ENCODE measurements around the gene GTF3C1. TPM values are rescaled to one million over a fixed set of nuclear protein-coding genes. Genes with fewer than 3 reads are reported as not detected.

GTF3C1 gene
- total RNA-seq, 1 donor from 2014 or later: 69.2 TPM

- DNase-seq (ENCODE audit: low spot score): peak; percentile 17
- Mint-ChIP-seq H3K27me3 (ENCODE audit: low read depth) (no peaks in the 10 kb centered on the region), H3K27ac (ENCODE audit: unreplicated experiment) (no peak overlapping the region), H3K4me3 (ENCODE audit: unreplicated experiment) (no peak overlapping the region), H3K36me3 (ENCODE audit: low read depth) (peaks cover 1% of the 10 kb centered on the region), H3K9me3 (ENCODE audit: low read depth) (no peaks in the 10 kb centered on the region), H3K4me1 (ENCODE audit: low read depth) (peaks cover 25% of the 10 kb centered on the region)
- TF ChIP-seq CTCF (IDR thresholded peaks at IDR 0.05): no peak
These were observed 120.3 kb downstream of the GTF3C1 start for GRCh38 chr16:27429330-27429871.

- Mint-ChIP-seq H3K36me3 (ENCODE audit: low read depth) (peaks cover 2% of the 10 kb centered on the region), H3K4me1 (ENCODE audit: low read depth) (peaks cover 24% of the 10 kb centered on the region), H3K4me3 (ENCODE audit: unreplicated experiment) (no peak overlapping the region), H3K9me3 (ENCODE audit: low read depth) (peaks cover 2% of the 10 kb centered on the region), H3K27ac (ENCODE audit: unreplicated experiment) (no peak overlapping the region), H3K27me3 (ENCODE audit: low read depth) (no peaks in the 10 kb centered on the region)
- peak; percentile 26 for TF ChIP-seq CTCF (IDR thresholded peaks at IDR 0.05)
- DNase-seq (ENCODE audit: low spot score): peak; percentile 50
These were observed 121.5 kb downstream of the GTF3C1 start for GRCh38 chr16:27428026-27428785.

GRCh38 chr16:27427538-27427937, 122.2 kb downstream of the GTF3C1 start:
- TF ChIP-seq CTCF (IDR thresholded peaks at IDR 0.05): no peak

GRCh38 chr16:27426423-27427408, 123.0 kb downstream of the GTF3C1 start:
- DNase-seq (ENCODE audit: low spot score): peak; percentile 66
- no peaks in the 10 kb centered on the region for H3K27me3 Mint-ChIP-seq (ENCODE audit: low read depth)
- TF ChIP-seq CTCF (IDR thresholded peaks at IDR 0.05): no peak
- peaks cover 9% of the 10 kb centered on the region for H3K4me1 Mint-ChIP-seq (ENCODE audit: low read depth)
- H3K4me3 Mint-ChIP-seq (ENCODE audit: unreplicated experiment): no peak overlapping the region
- H3K27ac Mint-ChIP-seq (ENCODE audit: unreplicated experiment): peak overlapping the region; percentile 66
- H3K9me3 Mint-ChIP-seq (ENCODE audit: low read depth): peaks cover 11% of the 10 kb centered on the region
- H3K36me3 Mint-ChIP-seq (ENCODE audit: low read depth): peaks cover 9% of the 10 kb centered on the region

More at GRCh38 chr16:27427538-27427937, 122.2 kb downstream of the GTF3C1 start:
- H3K27me3 Mint-ChIP-seq (ENCODE audit: low read depth): no peaks in the 10 kb centered on the region
- DNase-seq (ENCODE audit: low spot score): peak; percentile 46
- H3K27ac Mint-ChIP-seq (ENCODE audit: unreplicated experiment): no peak overlapping the region
- H3K4me1 Mint-ChIP-seq (ENCODE audit: low read depth): peaks cover 17% of the 10 kb centered on the region
- H3K36me3 Mint-ChIP-seq (ENCODE audit: low read depth): peaks cover 2% of the 10 kb centered on the region
- H3K4me3 Mint-ChIP-seq (ENCODE audit: unreplicated experiment): no peak overlapping the region
- H3K9me3 Mint-ChIP-seq (ENCODE audit: low read depth): peaks cover 3% of the 10 kb centered on the region

GRCh38 chr16:27425961-27426360, 123.8 kb downstream of the GTF3C1 start:
- peak; percentile 21 for DNase-seq (ENCODE audit: low spot score)
- no peak overlapping the region for H3K4me3 Mint-ChIP-seq (ENCODE audit: unreplicated experiment)
- H3K4me1 Mint-ChIP-seq (ENCODE audit: low read depth): peaks cover 8% of the 10 kb centered on the region
- no peak for TF ChIP-seq CTCF (IDR thresholded peaks at IDR 0.05)
- no peak overlapping the region for H3K27ac Mint-ChIP-seq (ENCODE audit: unreplicated experiment)
- H3K27me3 Mint-ChIP-seq (ENCODE audit: low read depth): no peaks in the 10 kb centered on the region
- peaks cover 15% of the 10 kb centered on the region for H3K9me3 Mint-ChIP-seq (ENCODE audit: low read depth)
- peaks cover 10% of the 10 kb centered on the region for H3K36me3 Mint-ChIP-seq (ENCODE audit: low read depth)

Measured in chondrocyte (in vitro differentiated cells).